Measurements from ENCODE around the gene KRT9. TPM values are rescaled to one million over a fixed set of nuclear protein-coding genes. Genes with fewer than 3 reads are reported as not detected.

KRT9 gene
- total and polyA plus RNA-seq, 2 of the 13 experiments (the other 11 are each of a cell fraction or from before 2014, with no cell fraction given) = not detected

DNA sequence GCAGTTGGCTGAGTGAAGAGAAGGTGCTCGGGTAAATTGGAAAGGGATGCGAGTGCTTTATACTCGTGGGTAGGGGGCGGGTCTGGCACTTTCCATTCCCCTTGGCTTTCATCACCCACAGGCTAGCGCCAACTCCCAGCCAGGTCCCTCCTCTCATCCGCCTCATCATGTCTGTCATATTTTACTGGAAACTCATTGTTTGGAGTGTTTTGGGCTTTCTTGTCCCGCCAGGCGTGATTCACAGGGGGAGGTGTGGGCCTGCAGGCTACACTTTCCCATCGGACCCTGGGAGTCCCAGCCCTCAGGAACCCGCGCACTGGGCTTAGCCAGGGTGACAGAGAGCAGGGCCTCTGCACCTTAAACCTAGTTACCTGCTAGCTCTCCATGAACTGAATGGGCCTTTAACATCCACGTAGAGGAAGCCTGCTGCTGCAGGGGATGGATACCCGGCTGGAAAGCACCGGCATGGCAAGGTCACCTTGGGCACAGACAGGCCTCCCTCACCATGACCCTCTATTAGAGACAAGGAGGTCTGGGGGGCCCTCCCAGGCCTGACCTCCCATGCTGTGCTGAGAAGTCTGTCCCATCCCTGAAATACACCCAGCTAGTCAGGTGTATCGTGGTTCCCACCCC is 15.1 kb upstream of the KRT9 start, which contains the start of gene KRT14:
TSS of gene KRT14 (minus strand) at position 33 of the 633 bp plus-strand sequence. CDS start 61 bp downstream, outside the sequence.
- in situ Hi-C loops (cut with HindIII; ENCODE audit: extremely low pct_ligation_motif_present, low pct_unique_long_range_greater_than_20kb) (no loop called here), intact Hi-C loops (cut with micrococcal nuclease; ENCODE audit: unreplicated experiment) (no loop called here)
- H3K9ac ChIP-seq (ENCODE audit: insufficient read depth, low read depth, low read length) = no peak within 1 kb of the TSS
- BruUV-seq (replicated peaks) = no TSS peak
- H3K4me1 ChIP-seq (ENCODE audit: insufficient read depth, low read length) = no peaks in the 10 kb centered on the region
- H2AFZ ChIP-seq (ENCODE audit: low read length) = no peak within 1 kb of the TSS
- H3K27ac ChIP-seq (ENCODE audit: extremely low read length, insufficient read depth, low read length) = no peak within 1 kb of the TSS
- 30% methylated on average over 14 of the region's 15 CpGs for WGBS (ENCODE audit: low lambda C conversion rate)
- no peaks in the 10 kb centered on the region for H3K79me2 ChIP-seq (ENCODE audit: insufficient read depth, low read length)
- ATAC-seq = no peak
- no peak within 1 kb of the TSS for H3K4me2 ChIP-seq (ENCODE audit: low read depth, low read length)
- no peaks in the 10 kb centered on the region for H3K36me3 ChIP-seq (replicated peaks in 1 of 2; ENCODE audit: control insufficient read depth in 1 of 2, insufficient read depth in 2 of 2, low read length in 2 of 2)
- ChIA-PET CTCF (ENCODE audit: low intra/inter-chr PET ratio, low total read pairs) (no interaction called here), POLR2A (no interaction called here)
- no peak within 1 kb of the TSS for H3K4me3 ChIP-seq (replicated peaks in 1 of 3; ENCODE audit: insufficient read depth in 1 of 3, low read depth in 2 of 3, low read length in 3 of 3)
- no peak for DNase-seq (ENCODE audit: low spot score)
- no peak for FAIRE-seq
- H4K20me1 ChIP-seq (ENCODE audit: insufficient read depth, low read length) = no peaks in the 10 kb centered on the region
- no peaks in the 10 kb centered on the region for H3K9me3 ChIP-seq (ENCODE audit: low read length)
- peaks cover 3 to 34% of the 10 kb centered on the region in 2 experiments; a peak in 3 of 5 replicates for H3K27me3 ChIP-seq (ENCODE audit: control insufficient read depth in 1 of 2, insufficient read depth in 2 of 2, low read length in 2 of 2)
- TF ChIP-seq KDM4B (CRISPR knock-in tag; IDR thresholded peaks at IDR 0.05) = no peak
- TF ChIP-seq, protein P1, sequence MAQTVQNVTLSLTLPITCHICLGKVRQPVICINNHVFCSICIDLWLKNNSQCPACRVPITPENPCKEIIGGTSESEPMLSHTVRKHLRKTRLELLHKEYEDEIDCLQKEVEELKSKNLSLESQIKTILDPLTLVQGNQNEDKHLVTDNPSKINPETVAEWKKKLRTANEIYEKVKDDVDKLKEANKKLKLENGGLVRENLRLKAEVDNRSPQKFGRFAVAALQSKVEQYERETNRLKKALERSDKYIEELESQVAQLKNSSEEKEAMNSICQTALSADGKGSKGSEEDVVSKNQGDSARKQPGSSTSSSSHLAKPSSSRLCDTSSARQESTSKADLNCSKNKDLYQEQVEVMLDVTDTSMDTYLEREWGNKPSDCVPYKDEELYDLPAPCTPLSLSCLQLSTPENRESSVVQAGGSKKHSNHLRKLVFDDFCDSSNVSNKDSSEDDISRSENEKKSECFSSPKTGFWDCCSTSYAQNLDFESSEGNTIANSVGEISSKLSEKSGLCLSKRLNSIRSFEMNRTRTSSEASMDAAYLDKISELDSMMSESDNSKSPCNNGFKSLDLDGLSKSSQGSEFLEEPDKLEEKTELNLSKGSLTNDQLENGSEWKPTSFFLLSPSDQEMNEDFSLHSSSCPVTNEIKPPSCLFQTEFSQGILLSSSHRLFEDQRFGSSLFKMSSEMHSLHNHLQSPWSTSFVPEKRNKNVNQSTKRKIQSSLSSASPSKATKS (CRISPR knock-in tag; IDR thresholded peaks at IDR 0.05) = no peak
- TF ChIP-seq, protein P2, sequence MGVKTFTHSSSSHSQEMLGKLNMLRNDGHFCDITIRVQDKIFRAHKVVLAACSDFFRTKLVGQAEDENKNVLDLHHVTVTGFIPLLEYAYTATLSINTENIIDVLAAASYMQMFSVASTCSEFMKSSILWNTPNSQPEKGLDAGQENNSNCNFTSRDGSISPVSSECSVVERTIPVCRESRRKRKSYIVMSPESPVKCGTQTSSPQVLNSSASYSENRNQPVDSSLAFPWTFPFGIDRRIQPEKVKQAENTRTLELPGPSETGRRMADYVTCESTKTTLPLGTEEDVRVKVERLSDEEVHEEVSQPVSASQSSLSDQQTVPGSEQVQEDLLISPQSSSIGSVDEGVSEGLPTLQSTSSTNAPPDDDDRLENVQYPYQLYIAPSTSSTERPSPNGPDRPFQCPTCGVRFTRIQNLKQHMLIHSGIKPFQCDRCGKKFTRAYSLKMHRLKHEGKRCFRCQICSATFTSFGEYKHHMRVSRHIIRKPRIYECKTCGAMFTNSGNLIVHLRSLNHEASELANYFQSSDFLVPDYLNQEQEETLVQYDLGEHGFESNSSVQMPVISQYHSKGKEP (CRISPR knock-in tag; IDR thresholded peaks at IDR 0.05) = no peak
- TF ChIP-seq HMGXB4 (CRISPR knock-in tag; IDR thresholded peaks at IDR 0.05; ENCODE audit: borderline replicate concordance in 1 of 2, low read depth in 1 of 2) = no peak
- no peak for TF ChIP-seq AGO1 (IDR thresholded peaks at IDR 0.05; ENCODE audit: low read depth, low read length, poor library complexity, severe bottlenecking)
- TF ChIP-seq ZNF615 (CRISPR knock-in tag; IDR thresholded peaks at IDR 0.05; ENCODE audit: borderline replicate concordance) = no peak
- TF ChIP-seq SATB2 (CRISPR knock-in tag; IDR thresholded peaks at IDR 0.05) = no peak
- TF ChIP-seq SRSF9 (IDR thresholded peaks at IDR 0.05; ENCODE audit: borderline replicate concordance, insufficient read depth, low read depth, low read length, poor library complexity, severe bottlenecking) = no peak
- TF ChIP-seq, protein P3, sequence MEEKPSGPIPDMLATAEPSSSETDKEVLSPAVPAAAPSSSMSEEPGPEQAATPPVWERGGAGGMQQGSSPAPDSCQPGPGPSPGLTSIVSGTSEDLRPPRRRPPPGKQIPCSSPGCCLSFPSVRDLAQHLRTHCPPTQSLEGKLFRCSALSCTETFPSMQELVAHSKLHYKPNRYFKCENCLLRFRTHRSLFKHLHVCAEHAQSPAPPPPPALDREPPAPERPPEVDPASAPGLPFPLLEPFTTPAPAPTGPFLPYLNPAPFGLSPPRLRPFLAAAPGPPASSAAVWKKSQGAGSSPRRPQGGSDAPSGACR (CRISPR knock-in tag; IDR thresholded peaks at IDR 0.05) = no peak
- TF ChIP-seq, protein P4, sequence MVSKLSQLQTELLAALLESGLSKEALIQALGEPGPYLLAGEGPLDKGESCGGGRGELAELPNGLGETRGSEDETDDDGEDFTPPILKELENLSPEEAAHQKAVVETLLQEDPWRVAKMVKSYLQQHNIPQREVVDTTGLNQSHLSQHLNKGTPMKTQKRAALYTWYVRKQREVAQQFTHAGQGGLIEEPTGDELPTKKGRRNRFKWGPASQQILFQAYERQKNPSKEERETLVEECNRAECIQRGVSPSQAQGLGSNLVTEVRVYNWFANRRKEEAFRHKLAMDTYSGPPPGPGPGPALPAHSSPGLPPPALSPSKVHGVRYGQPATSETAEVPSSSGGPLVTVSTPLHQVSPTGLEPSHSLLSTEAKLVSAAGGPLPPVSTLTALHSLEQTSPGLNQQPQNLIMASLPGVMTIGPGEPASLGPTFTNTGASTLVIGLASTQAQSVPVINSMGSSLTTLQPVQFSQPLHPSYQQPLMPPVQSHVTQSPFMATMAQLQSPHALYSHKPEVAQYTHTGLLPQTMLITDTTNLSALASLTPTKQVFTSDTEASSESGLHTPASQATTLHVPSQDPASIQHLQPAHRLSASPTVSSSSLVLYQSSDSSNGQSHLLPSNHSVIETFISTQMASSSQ (IDR thresholded peaks at IDR 0.05; ENCODE audit: low read depth) = no peak
- TF ChIP-seq, protein P4 (CRISPR knock-in tag; IDR thresholded peaks at IDR 0.05; ENCODE audit: borderline replicate concordance) = no peak
- no peak for TF ChIP-seq RNF2 (conservative IDR thresholded peaks at IDR 0.05; ENCODE audit: low read depth)
- TF ChIP-seq ZNF773 (CRISPR knock-in tag; IDR thresholded peaks at IDR 0.05; ENCODE audit: borderline replicate concordance) = no peak

All from HepG2 (cell line).